HUDEP-2 (cell line): ENCODE data around the gene PPDPF.
"Not testable (repeated sequence)": the region's sequence is repeated elsewhere in the genome, so short reads cannot be mapped to it uniquely, and the experiment has no call there.

ENCODE experiments used
- DNase-seq, 76 experiments: peaks; one replicate each; lab custom pipeline; 2025; ENCODE audit not compliant: unreplicated experiment in 76 of 76; lab: John Stamatoyannopoulos, UW

PPDPF gene

GRCh38 chr20:63561624-63562396 is 41.2 kb downstream of the PPDPF start:
- DNase-seq, result no peak

- no peak for DNase-seq
These were observed 42.1 kb downstream of the PPDPF start for GRCh38 chr20:63562461-63563224.

- no peak for DNase-seq
These were observed 42.8 kb downstream of the PPDPF start for GRCh38 chr20:63563225-63563935.

- DNase-seq, result no peak
These were observed 43.7 kb downstream of the PPDPF start for GRCh38 chr20:63564036-63564810.

- no peak for DNase-seq
These were observed 44.6 kb downstream of the PPDPF start for GRCh38 chr20:63565021-63565698.

- DNase-seq, result no peak
These were observed 45.3 kb downstream of the PPDPF start for GRCh38 chr20:63565699-63566335.

- DNase-seq, result no peak
These were observed 46.0 kb downstream of the PPDPF start for GRCh38 chr20:63566395-63567135.

GRCh38 chr20:63567136-63567385 is 46.5 kb downstream of the PPDPF start:
- no peak for DNase-seq

- DNase-seq, result no peak
These were observed 47.0 kb downstream of the PPDPF start for GRCh38 chr20:63567386-63568169.

- no peak for DNase-seq
These were observed 47.8 kb downstream of the PPDPF start for GRCh38 chr20:63568170-63568981.

GRCh38 chr20:63568986-63569949 is 48.7 kb downstream of the PPDPF start:
- no peak for DNase-seq

GRCh38 chr20:63570281-63571086 is 49.9 kb downstream of the PPDPF start:
- DNase-seq, result no peak

GRCh38 chr20:63571087-63571478 is 50.5 kb downstream of the PPDPF start:
- not testable (repeated sequence) for DNase-seq
